GM15510 (cell line): ENCODE data around the gene SLC66A2.

Experiments
- POLR2A ChIP-seq: IDR thresholded peaks from 3 replicates; pipeline ENCODE4 v1.6.1; 2011; ENCODE audit warnings: borderline replicate concordance; ENCODE audit not compliant: insufficient read length; ENCODE audit errors: extremely low read depth

SLC66A2 gene

GRCh38 chr18:79912994-79913831, 38.2 kb downstream of the SLC66A2 start:
- TF ChIP-seq POLR2A, result no peak

GRCh38 chr18:79912409-79912991, 39.0 kb downstream of the SLC66A2 start:
- TF ChIP-seq POLR2A, result no peak

- no peak for TF ChIP-seq POLR2A
These were observed 39.8 kb downstream of the SLC66A2 start for GRCh38 chr18:79911344-79912270.

- TF ChIP-seq POLR2A, result no peak
These were observed 40.7 kb downstream of the SLC66A2 start for GRCh38 chr18:79910563-79911343.

GRCh38 chr18:79906706-79907105, 44.7 kb downstream of the SLC66A2 start:
- no peak for TF ChIP-seq POLR2A

GRCh38 chr18:79905993-79906392, 45.5 kb downstream of the SLC66A2 start:
- no peak for TF ChIP-seq POLR2A

- no peak for TF ChIP-seq POLR2A
These were observed 46.0 kb downstream of the SLC66A2 start for GRCh38 chr18:79905389-79905911.

- no peak for TF ChIP-seq POLR2A
These were observed 46.9 kb downstream of the SLC66A2 start for GRCh38 chr18:79904357-79905147.

- no peak for TF ChIP-seq POLR2A
These were observed 47.6 kb downstream of the SLC66A2 start for GRCh38 chr18:79903787-79904356.

- no peak for TF ChIP-seq POLR2A
These were observed 48.3 kb downstream of the SLC66A2 start for GRCh38 chr18:79903071-79903635.

- TF ChIP-seq POLR2A, result no peak
These were observed 48.8 kb downstream of the SLC66A2 start for GRCh38 chr18:79902640-79903039.

- TF ChIP-seq POLR2A, result no peak
These were observed 49.4 kb downstream of the SLC66A2 start for GRCh38 chr18:79902075-79902474.

- TF ChIP-seq POLR2A, result no peak
These were observed 49.8 kb downstream of the SLC66A2 start for GRCh38 chr18:79901665-79902064.
